Measurements from ENCODE around the gene FHIP2A.
"Not testable (repeated sequence)": the region's sequence is repeated elsewhere in the genome, so short reads cannot be mapped to it uniquely, and the experiment has no call there.

FHIP2A gene

GRCh38 chr10:114839901-114840300 is 18.3 kb downstream of the FHIP2A start:
- Histone ChIP-seq H3K4me1 (ENCODE audit: insufficient read depth, low read length) (no peaks in the 10 kb centered on the region), H4K20me1 (ENCODE audit: insufficient read depth, low read length) (0 out of 2 replicates have a peak, but pooled peaks cover 5% of the 10 kb centered on the region), H3K36me3 (ENCODE audit: insufficient read depth, low read length) (peaks cover 79% of the 10 kb centered on the region), H3K27me3 (ENCODE audit: insufficient read depth, low read length, poor library complexity) (no peaks in the 10 kb centered on the region), H2AFZ (ENCODE audit: low read depth, low read length) (no peak overlapping the region), H3K9ac (ENCODE audit: low read depth, low read length) (no peak overlapping the region), H3K4me2 (ENCODE audit: insufficient read depth, low read length) (no peak overlapping the region), H3K79me2 (ENCODE audit: insufficient read depth, low read length) (no peaks in the 10 kb centered on the region), H3K27ac (ENCODE audit: low read length) (no peak overlapping the region), H3K9me3 (ENCODE audit: insufficient read depth, low read length, severe bottlenecking) (no peaks in the 10 kb centered on the region), H3K4me3 (ENCODE audit: low read depth in 1 of 2, low read length in 2 of 2) (no peak overlapping the region)
- DNase-seq: no peak
- TF ChIP-seq EZH2 (IDR thresholded peaks at IDR 0.05; ENCODE audit: borderline replicate concordance, low read depth, low read length, severe bottlenecking): no peak
- no peak for ATAC-seq (ENCODE audit: insufficient read depth, low read depth)

GRCh38 chr10:114845978-114846693 is 24.6 kb downstream of the FHIP2A start:
- H3K27ac ChIP-seq (ENCODE audit: low read length): no peak overlapping the region
- H2AFZ ChIP-seq (ENCODE audit: low read depth, low read length): no peak overlapping the region
- H3K36me3 ChIP-seq (ENCODE audit: insufficient read depth, low read length): peaks cover 81% of the 10 kb centered on the region
- ATAC-seq (ENCODE audit: insufficient read depth, low read depth) (no peak), DNase-seq (no peak)
- TF ChIP-seq EZH2 (IDR thresholded peaks at IDR 0.05; ENCODE audit: borderline replicate concordance, low read depth, low read length, severe bottlenecking): no peak
- TF ChIP-seq, protein P1, sequence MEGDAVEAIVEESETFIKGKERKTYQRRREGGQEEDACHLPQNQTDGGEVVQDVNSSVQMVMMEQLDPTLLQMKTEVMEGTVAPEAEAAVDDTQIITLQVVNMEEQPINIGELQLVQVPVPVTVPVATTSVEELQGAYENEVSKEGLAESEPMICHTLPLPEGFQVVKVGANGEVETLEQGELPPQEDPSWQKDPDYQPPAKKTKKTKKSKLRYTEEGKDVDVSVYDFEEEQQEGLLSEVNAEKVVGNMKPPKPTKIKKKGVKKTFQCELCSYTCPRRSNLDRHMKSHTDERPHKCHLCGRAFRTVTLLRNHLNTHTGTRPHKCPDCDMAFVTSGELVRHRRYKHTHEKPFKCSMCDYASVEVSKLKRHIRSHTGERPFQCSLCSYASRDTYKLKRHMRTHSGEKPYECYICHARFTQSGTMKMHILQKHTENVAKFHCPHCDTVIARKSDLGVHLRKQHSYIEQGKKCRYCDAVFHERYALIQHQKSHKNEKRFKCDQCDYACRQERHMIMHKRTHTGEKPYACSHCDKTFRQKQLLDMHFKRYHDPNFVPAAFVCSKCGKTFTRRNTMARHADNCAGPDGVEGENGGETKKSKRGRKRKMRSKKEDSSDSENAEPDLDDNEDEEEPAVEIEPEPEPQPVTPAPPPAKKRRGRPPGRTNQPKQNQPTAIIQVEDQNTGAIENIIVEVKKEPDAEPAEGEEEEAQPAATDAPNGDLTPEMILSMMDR (IDR thresholded peaks at IDR 0.05; ENCODE audit: borderline replicate concordance, extremely low read depth, low read length, poor library complexity, severe bottlenecking): no peak
- no peaks in the 10 kb centered on the region for H3K79me2 ChIP-seq (ENCODE audit: insufficient read depth, low read length)
- no peak overlapping the region for H3K4me3 ChIP-seq (ENCODE audit: low read depth in 1 of 2, low read length in 2 of 2)
- no peak overlapping the region for H3K4me2 ChIP-seq (ENCODE audit: insufficient read depth, low read length)
- no peaks in the 10 kb centered on the region for H3K9me3 ChIP-seq (ENCODE audit: insufficient read depth, low read length, severe bottlenecking)
- H3K27me3 ChIP-seq (ENCODE audit: insufficient read depth, low read length, poor library complexity): no peaks in the 10 kb centered on the region
- H4K20me1 ChIP-seq (ENCODE audit: insufficient read depth, low read length): no peaks in the 10 kb centered on the region
- no peaks in the 10 kb centered on the region for H3K4me1 ChIP-seq (ENCODE audit: insufficient read depth, low read length)
- no peak overlapping the region for H3K9ac ChIP-seq (ENCODE audit: low read depth, low read length)

DNA sequence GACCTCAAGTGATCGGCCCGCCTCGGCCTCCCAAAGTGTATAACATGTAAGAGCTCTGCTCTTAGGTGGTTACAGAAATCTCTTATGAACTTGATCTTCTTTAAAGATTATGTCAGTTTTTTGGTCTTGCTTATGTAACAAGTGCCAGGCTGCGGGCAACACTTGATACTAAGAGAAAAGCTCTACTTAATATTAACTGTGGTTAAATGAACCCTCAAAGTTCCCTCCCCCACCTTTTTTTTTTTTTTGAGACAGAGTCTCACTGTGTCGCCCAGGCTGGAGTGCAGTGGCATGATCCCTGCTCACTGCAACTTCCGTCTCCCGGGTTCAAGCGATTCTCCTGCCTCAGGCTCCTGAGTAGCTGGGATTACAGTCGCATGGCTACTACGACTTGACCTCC is 25.9 kb downstream of the FHIP2A start:
- H3K4me3 ChIP-seq (ENCODE audit: low read depth in 1 of 2, low read length in 2 of 2); H3K27ac ChIP-seq (ENCODE audit: low read length); H3K4me2 ChIP-seq (ENCODE audit: insufficient read depth, low read length); H3K79me2 ChIP-seq (ENCODE audit: insufficient read depth, low read length); H3K4me1 ChIP-seq (ENCODE audit: insufficient read depth, low read length); H3K27me3 ChIP-seq (ENCODE audit: insufficient read depth, low read length, poor library complexity); DNase-seq; H3K9ac ChIP-seq (ENCODE audit: low read depth, low read length); H3K9me3 ChIP-seq (ENCODE audit: insufficient read depth, low read length, severe bottlenecking); ATAC-seq (ENCODE audit: insufficient read depth, low read depth); H4K20me1 ChIP-seq (ENCODE audit: insufficient read depth, low read length); H2AFZ ChIP-seq (ENCODE audit: low read depth, low read length): not testable (repeated sequence)
- peaks cover 88% of the 10 kb centered on the region for H3K36me3 ChIP-seq (ENCODE audit: insufficient read depth, low read length)

GRCh38 chr10:114849674-114850073 is 28.1 kb downstream of the FHIP2A start:
- Histone ChIP-seq H3K4me2 (ENCODE audit: insufficient read depth, low read length) (no peak overlapping the region), H4K20me1 (ENCODE audit: insufficient read depth, low read length) (no peaks in the 10 kb centered on the region), H3K27ac (ENCODE audit: low read length) (no peak overlapping the region), H3K9ac (ENCODE audit: low read depth, low read length) (no peak overlapping the region), H3K4me1 (ENCODE audit: insufficient read depth, low read length) (no peaks in the 10 kb centered on the region), H3K36me3 (ENCODE audit: insufficient read depth, low read length) (peaks cover 82% of the 10 kb centered on the region), H3K79me2 (ENCODE audit: insufficient read depth, low read length) (no peaks in the 10 kb centered on the region), H2AFZ (ENCODE audit: low read depth, low read length) (no peak overlapping the region), H3K27me3 (ENCODE audit: insufficient read depth, low read length, poor library complexity) (no peaks in the 10 kb centered on the region), H3K4me3 (ENCODE audit: low read depth in 1 of 2, low read length in 2 of 2) (no peak overlapping the region), H3K9me3 (ENCODE audit: insufficient read depth, low read length, severe bottlenecking) (no peaks in the 10 kb centered on the region)
- ATAC-seq (ENCODE audit: insufficient read depth, low read depth): no peak
- TF ChIP-seq, protein P1 (IDR thresholded peaks at IDR 0.05; ENCODE audit: borderline replicate concordance, extremely low read depth, low read length, poor library complexity, severe bottlenecking): no peak
- TF ChIP-seq EZH2 (IDR thresholded peaks at IDR 0.05; ENCODE audit: borderline replicate concordance, low read depth, low read length, severe bottlenecking): no peak
- DNase-seq: no peak

Measured in DND-41 (cell line).